HG03378 (cell line): ENCODE data around the gene PIH1D2.
"Not testable (repeated sequence)": the region's sequence is repeated elsewhere in the genome, so short reads cannot be mapped to it uniquely, and the experiment has no call there.

Experiments used
- ATAC-seq: cut with Tn5 transposase; IDR thresholded peaks from one replicate; pipeline ENCODE4 v1.9.1; 2021; ENCODE audit warnings: mild to moderate bottlenecking, moderate library complexity; ENCODE audit not compliant: unreplicated experiment

The PIH1D2 gene

GRCh38 chr11:112073941-112074811 is at the start of gene PIH1D2, which contains the start of gene NKAPD1:
PIH1D2 (minus strand) TSS chr11:112074017; CDS start chr11:112073174, 843 bp downstream.
NKAPD1 (plus strand) TSS chr11:112074299; CDS start chr11:112075575, 1,276 bp downstream.
- ATAC-seq, result peak; percentile 88

GRCh38 chr11:112123129-112123528 is 49.3 kb upstream of the PIH1D2 start:
- ATAC-seq, result no peak

DNA sequence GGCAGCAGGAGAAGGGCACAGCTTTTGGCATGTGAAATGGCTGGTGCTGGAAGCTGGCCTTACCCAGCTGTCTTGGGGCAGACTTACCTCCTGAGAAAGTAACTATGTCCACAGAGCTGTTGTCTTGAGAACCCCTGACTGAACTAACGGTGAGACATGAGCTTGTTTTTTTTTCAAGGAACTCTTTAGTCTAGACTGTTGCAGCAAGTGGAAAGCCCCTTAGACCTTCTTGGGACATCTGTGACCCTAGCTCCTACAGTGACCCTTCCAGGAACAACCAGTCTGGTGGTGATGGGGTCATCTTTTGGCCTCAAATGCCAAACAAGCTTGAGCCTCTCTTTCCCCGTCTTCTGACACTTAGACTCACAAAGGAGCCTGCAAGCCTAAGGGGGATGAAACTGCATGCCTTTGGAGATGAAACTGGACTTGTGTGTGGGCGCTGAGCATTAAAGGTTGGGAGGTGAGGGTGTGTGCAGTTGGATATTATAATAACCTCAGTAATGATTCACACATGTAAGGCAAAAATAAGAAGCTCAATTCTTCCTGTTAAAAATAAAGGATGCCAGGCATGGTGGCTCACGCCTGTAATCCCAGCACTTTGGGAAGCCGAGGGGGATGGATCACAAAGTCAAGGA is 48.3 kb upstream of the PIH1D2 start:
- ATAC-seq, result no peak

GRCh38 chr11:112118176-112118575 is 44.4 kb upstream of the PIH1D2 start:
- no peak for ATAC-seq

GRCh38 chr11:112115386-112115785 is 41.6 kb upstream of the PIH1D2 start:
- no peak for ATAC-seq

- no peak for ATAC-seq
Observed at GRCh38 chr11:112114460-112114859, 40.6 kb upstream of the PIH1D2 start.

DNA sequence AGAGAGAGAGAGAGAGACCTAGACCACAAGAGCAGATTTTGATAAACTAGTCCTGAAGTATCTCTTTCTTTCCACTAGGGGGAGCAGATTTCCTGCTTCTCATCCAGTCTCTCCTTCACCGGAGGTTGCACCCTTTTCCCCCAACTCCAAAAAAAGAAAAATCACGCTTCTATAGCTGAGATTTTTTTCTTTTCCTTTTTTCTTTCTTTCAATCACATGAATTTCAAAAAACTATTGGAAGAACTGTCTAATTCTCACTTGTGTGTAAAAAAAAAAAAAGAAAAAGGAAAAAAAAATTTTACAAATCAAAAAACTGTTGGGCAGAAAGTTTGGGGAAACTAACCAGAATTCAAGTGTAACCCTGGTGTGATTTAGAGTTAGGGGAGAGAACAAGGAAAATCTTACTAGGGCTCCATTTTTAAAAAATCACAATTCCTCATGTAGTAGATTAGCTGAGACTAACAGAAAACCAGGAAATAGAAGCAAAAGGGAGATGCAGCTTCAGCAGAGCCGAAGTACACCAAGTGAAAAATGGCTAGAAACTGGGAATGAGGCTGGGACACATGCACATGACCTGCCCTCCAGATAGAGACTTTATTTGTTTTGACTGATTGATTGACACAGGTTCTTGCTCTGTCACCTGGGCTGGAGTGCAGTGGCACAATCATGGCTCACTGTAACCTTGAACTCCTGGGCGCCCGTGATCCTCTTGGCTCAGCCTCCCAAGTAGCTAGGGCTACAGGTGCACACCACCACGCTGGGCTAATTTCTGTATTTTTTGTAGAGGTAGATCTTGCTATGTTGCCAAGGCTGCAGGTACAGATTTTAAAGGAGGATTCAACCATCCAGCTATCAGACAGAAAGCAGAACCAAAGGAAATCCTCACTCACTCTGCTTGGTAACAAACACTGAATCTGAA is 40.0 kb upstream of the PIH1D2 start:
- ATAC-seq, result no peak

- ATAC-seq, result no peak
Observed at GRCh38 chr11:112106070-112106469, 32.3 kb upstream of the PIH1D2 start.

- ATAC-seq, result no peak
Observed at GRCh38 chr11:112103446-112103845, 29.6 kb upstream of the PIH1D2 start.

GRCh38 chr11:112100462-112100861 is 26.6 kb upstream of the PIH1D2 start:
- no peak for ATAC-seq

GRCh38 chr11:112097734-112098528 is 24.1 kb upstream of the PIH1D2 start:
- ATAC-seq, result no peak

DNA sequence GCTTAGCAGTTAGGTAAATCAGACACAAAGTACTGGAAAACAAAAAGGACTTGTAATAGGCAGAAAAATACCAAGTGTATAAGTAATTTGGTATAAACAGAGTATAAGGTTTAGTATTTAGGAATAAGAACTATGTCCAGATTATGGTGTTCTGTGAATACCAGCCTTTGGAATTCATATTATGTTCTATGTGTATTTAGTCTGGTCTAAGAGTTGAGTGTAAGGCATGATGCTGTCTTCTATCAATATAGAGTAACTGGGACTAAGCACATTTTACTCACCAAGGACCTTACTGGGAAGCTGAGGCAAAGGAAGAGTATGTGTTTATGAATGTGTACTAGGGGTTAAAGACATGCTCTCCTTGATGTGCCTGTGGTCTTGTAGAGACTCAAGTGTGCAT is 22.4 kb upstream of the PIH1D2 start:
- no peak for ATAC-seq

DNA sequence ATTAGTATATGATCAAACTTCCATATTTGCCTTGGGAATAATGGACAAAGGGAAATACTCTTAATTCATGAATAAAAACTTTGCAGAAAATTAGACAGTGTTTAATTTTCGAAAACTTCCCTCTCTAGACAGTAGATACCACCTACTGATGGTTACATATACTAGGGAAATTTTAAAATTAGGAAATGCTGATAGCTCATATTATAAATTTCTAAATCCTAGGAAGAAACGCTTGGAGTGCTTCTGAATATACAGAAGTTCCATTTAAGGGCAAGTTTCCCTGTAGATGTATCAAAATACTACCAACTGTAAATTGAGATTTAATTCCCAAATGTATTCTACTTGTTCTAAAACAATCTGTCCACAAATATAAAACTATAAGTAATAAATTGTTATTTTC is 21.5 kb upstream of the PIH1D2 start:
- not testable (repeated sequence) for ATAC-seq

GRCh38 chr11:112087212-112087611 is 13.4 kb upstream of the PIH1D2 start:
- no peak for ATAC-seq

- ATAC-seq, result peak; percentile 89
Observed at GRCh38 chr11:112086422-112087191, 12.8 kb upstream of the PIH1D2 start, which contains the start of the genes SDHD and TIMM8B. SDHD (plus strand) TSS chr11:112086873; CDS start chr11:112086908, 35 bp downstream. TIMM8B (minus strand) TSS chr11:112086756; CDS start chr11:112086723, 33 bp downstream.

GRCh38 chr11:112085822-112086421 is 12.1 kb upstream of the PIH1D2 start:
- ATAC-seq, result peak; percentile 35

- no peak for ATAC-seq
Observed at GRCh38 chr11:112082729-112083128, 8.9 kb upstream of the PIH1D2 start.

DNA sequence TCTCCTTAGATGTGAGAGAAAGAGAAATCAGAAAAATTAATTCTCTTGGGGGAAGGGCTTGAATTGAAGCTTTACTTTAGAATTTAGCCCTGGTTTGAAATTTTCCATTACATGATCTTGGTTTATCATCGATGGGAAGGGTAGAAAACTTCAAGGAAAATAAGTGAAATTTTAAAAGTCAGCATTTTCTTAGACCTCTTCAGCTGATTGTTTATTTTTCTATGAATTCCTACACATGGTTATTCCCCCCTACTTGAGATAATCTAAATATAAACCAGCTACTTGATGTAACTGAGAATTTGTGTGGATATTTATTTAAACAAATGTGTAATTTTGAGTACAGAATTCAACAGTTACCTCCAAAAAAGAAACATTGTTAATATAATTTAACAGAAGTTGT is 10.9 kb downstream of the PIH1D2 start:
- ATAC-seq, result no peak

DNA sequence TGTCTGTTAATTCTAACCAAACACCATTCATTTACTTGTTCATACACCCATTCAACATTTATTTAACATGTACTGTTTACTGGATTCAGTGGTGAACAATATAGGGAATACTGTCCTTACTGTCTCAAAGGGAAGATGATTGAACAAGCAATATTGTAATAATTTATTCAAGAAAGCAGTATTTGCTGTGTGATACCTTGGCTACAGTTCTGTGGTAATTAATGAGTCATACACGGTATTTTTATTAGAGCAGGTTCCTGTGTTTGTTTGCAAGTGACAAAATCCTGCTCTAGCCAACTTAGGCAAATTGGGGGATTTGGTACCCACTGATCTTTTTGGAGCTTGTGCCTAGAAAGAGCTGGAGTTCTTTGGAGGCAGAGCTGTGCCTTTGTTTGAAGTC is 15.7 kb downstream of the PIH1D2 start:
- ATAC-seq, result no peak
